Superior temporal gyrus (tissue), 1 donor: ENCODE data around the gene GHR.
"Not testable (repeated sequence)": the region's sequence is repeated elsewhere in the genome, so short reads cannot be mapped to it uniquely, and the experiment has no call there.

Experiments used
- DNase-seq: peaks from one replicate; pipeline ENCODE4 v3.0.0-alpha.2; 2016; ENCODE audit errors: extremely low spot score

The GHR gene

GRCh38 chr5:42566652-42567295, 143.5 kb downstream of the GHR start:
- peak; percentile 32 for DNase-seq

- no peak for DNase-seq
These were observed 146.1 kb downstream of the GHR start for GRCh38 chr5:42569325-42569724.

GRCh38 chr5:42569953-42570548, 146.8 kb downstream of the GHR start:
- no peak for DNase-seq

GRCh38 chr5:42570966-42571960, 148.0 kb downstream of the GHR start:
- DNase-seq = peak; percentile 67

- DNase-seq = no peak
These were observed 149.1 kb downstream of the GHR start for GRCh38 chr5:42572313-42572712.

- DNase-seq = no peak
These were observed 150.1 kb downstream of the GHR start for GRCh38 chr5:42573386-42573785.

- DNase-seq = not testable (repeated sequence)
These were observed 152.7 kb downstream of the GHR start for GRCh38 chr5:42575914-42576313.

- DNase-seq = not testable (repeated sequence)
These were observed 155.7 kb downstream of the GHR start for GRCh38 chr5:42578901-42579300.

- no peak for DNase-seq
These were observed 156.1 kb downstream of the GHR start for GRCh38 chr5:42579320-42579719.

GRCh38 chr5:42581845-42582244, 158.6 kb downstream of the GHR start:
- no peak for DNase-seq

- DNase-seq = no peak
These were observed 159.5 kb downstream of the GHR start for GRCh38 chr5:42582723-42583122.

- DNase-seq = peak; percentile 75
These were observed 160.1 kb downstream of the GHR start for GRCh38 chr5:42583322-42583721.

GRCh38 chr5:42586625-42587024, 163.4 kb downstream of the GHR start:
- no peak for DNase-seq

GRCh38 chr5:42587096-42587723, 164.0 kb downstream of the GHR start:
- no peak for DNase-seq

- DNase-seq = no peak
These were observed 167.3 kb downstream of the GHR start for GRCh38 chr5:42590566-42590965.

- peak; percentile 48 for DNase-seq
These were observed 167.8 kb downstream of the GHR start for GRCh38 chr5:42591015-42591414.

GRCh38 chr5:42592401-42593140, 169.3 kb downstream of the GHR start:
- no peak for DNase-seq

- no peak for DNase-seq
These were observed 170.4 kb downstream of the GHR start for GRCh38 chr5:42593591-42593990.

GRCh38 chr5:42595597-42595996, 172.4 kb downstream of the GHR start:
- DNase-seq = no peak

- DNase-seq = no peak
These were observed 173.6 kb downstream of the GHR start for GRCh38 chr5:42596817-42597216.

- no peak for DNase-seq
These were observed 174.2 kb downstream of the GHR start for GRCh38 chr5:42597318-42597937.
